ENCODE data around the gene CCL27. TPM values are rescaled to one million over a fixed set of nuclear protein-coding genes. Genes with fewer than 3 reads are reported as not detected.

CCL27 gene
- under 1 TPM in 1 of 2 experiments, not detected in 1; 0.23 TPM for total RNA-seq

- Mint-ChIP-seq H3K4me3 (no peak within 1 kb of the TSS), H3K9me3 (ENCODE audit: low read depth) (no peaks in the 10 kb centered on the region), H3K36me3 (ENCODE audit: low read depth) (peaks cover 6% of the 10 kb centered on the region), H3K27ac (peak within 1 kb of the TSS; percentile 61), H3K4me1 (peaks cover 33% of the 10 kb centered on the region), H3K27me3 (no peaks in the 10 kb centered on the region)
- no peak for ATAC-seq
- intact Hi-C loops (cut with DNase I, micrococcal nuclease): loop anchor here in 1 of 2 experiments (10.0 kb wide), 3 partner anchors 618 to 1152 kb away; partner anchors contain the start of genes HINT2, SPAG8, TESK1 and UBAP2
- ChIA-PET CTCF (interaction anchor here (1.0 to 3.1 kb wide), 7 partner anchors 8 to 38 kb away, joined by 3 to 23 read pairs (median 4); partner anchors contain the start of gene GALT), POLR2A (no interaction called here)
- no peak for DNase-seq
Measured at GRCh38 chr9:34662526-34663302, at the start of gene CCL27. Gene CCL27, minus strand, starts transcription at chr9:34662657. Its CDS starts 24 bp downstream, at chr9:34662633.

GRCh38 chr9:34712140-34712539, 49.7 kb upstream of the CCL27 start:
- no peak for ATAC-seq
- Mint-ChIP-seq H3K36me3 (ENCODE audit: low read depth) (no peaks in the 10 kb centered on the region), H3K9me3 (ENCODE audit: low read depth) (no peaks in the 10 kb centered on the region), H3K4me3 (no peak overlapping the region), H3K27ac (no peak overlapping the region), H3K27me3 (peaks cover 8% of the 10 kb centered on the region), H3K4me1 (no peaks in the 10 kb centered on the region)
- CTCF ChIA-PET: interaction anchor here (2.0 kb wide), 1 partner anchor 9 kb away, joined by 12 read pairs; no protein-coding TSS in a partner anchor
- POLR2A ChIA-PET: no interaction called here
- no peak for DNase-seq
- intact Hi-C loops (cut with DNase I, micrococcal nuclease): no loop called here

- Mint-ChIP-seq H3K27me3 (peaks cover 8% of the 10 kb centered on the region), H3K4me1 (no peaks in the 10 kb centered on the region), H3K36me3 (ENCODE audit: low read depth) (no peaks in the 10 kb centered on the region), H3K4me3 (no peak within 1 kb of the TSS), H3K27ac (no peak within 1 kb of the TSS), H3K9me3 (ENCODE audit: low read depth) (no peaks in the 10 kb centered on the region)
- CTCF ChIA-PET: interaction anchor here (0.8 to 2.4 kb wide), 2 partner anchors 9 to 12 kb away, joined by 3 to 7 read pairs; no protein-coding TSS in a partner anchor
- no peak for ATAC-seq
- no peak for DNase-seq
- POLR2A ChIA-PET: no interaction called here
- intact Hi-C loops (cut with DNase I, micrococcal nuclease): no loop called here
Measured at GRCh38 chr9:34710023-34710422, 47.6 kb upstream of the CCL27 start, which contains the start of gene CCL21. Gene CCL21, minus strand, starts transcription at chr9:34710136. Its CDS starts 70 bp downstream, at chr9:34710066.

- CTCF ChIA-PET: interaction anchor here (0.5 to 2.4 kb wide), 3 partner anchors 9 to 65 kb away, joined by 3 to 7 read pairs (median 3); no protein-coding TSS in a partner anchor
- ATAC-seq: no peak
- H3K27ac Mint-ChIP-seq: no peak overlapping the region
- H3K36me3 Mint-ChIP-seq (ENCODE audit: low read depth): no peaks in the 10 kb centered on the region
- POLR2A ChIA-PET: no interaction called here
- no peak overlapping the region for H3K4me3 Mint-ChIP-seq
- no peak for DNase-seq
- intact Hi-C loops (cut with DNase I, micrococcal nuclease): no loop called here
- no peaks in the 10 kb centered on the region for H3K4me1 Mint-ChIP-seq
- H3K27me3 Mint-ChIP-seq: peaks cover 5% of the 10 kb centered on the region
- H3K9me3 Mint-ChIP-seq (ENCODE audit: low read depth): no peaks in the 10 kb centered on the region
Measured at GRCh38 chr9:34709196-34709978, 46.9 kb upstream of the CCL27 start.

GRCh38 chr9:34707130-34707529, 44.7 kb upstream of the CCL27 start:
- Mint-ChIP-seq H3K36me3 (ENCODE audit: low read depth) (no peaks in the 10 kb centered on the region), H3K4me3 (no peak overlapping the region), H3K4me1 (peaks cover under 1% of the 10 kb centered on the region), H3K27ac (no peak overlapping the region), H3K27me3 (no peaks in the 10 kb centered on the region), H3K9me3 (ENCODE audit: low read depth) (no peaks in the 10 kb centered on the region)
- ChIA-PET CTCF (no interaction called here), POLR2A (no interaction called here)
- intact Hi-C loops (cut with DNase I, micrococcal nuclease): no loop called here
- no peak for ATAC-seq
- no peak for DNase-seq

- ATAC-seq (peak; percentile 85), DNase-seq (peak; percentile 91)
- ChIA-PET POLR2A (interaction anchor here (0.7 kb wide), 1 partner anchor 19 kb away, joined by 3 read pairs; no protein-coding TSS in a partner anchor), CTCF (interaction anchor here (0.5 to 5.2 kb wide), 42 partner anchors 10 to 870 kb away, joined by 3 to 26 read pairs (median 4); partner anchors contain the start of genes CCL19, ENHO, GALT and RPP25L)
- Mint-ChIP-seq H3K36me3 (ENCODE audit: low read depth) (no peaks in the 10 kb centered on the region), H3K27ac (peak overlapping the region; percentile 58), H3K4me3 (peak overlapping the region; percentile 72), H3K4me1 (peaks cover 7% of the 10 kb centered on the region), H3K9me3 (ENCODE audit: low read depth) (no peaks in the 10 kb centered on the region), H3K27me3 (peaks cover 8% of the 10 kb centered on the region)
- intact Hi-C loops (cut with DNase I, micrococcal nuclease): loop anchor here (1.0 to 5.0 kb wide), 8 partner anchors 18 to 394 kb away; partner anchors contain the start of genes RPP25L (in 2 of the 2), DNAJB5 (in 1 of the 2), GALT (in 1 of the 2) and PIGO (in 1 of the 2)
Measured at GRCh38 chr9:34701769-34702736, 39.6 kb upstream of the CCL27 start.

- Mint-ChIP-seq H3K27ac (no peak overlapping the region), H3K27me3 (peaks cover 8% of the 10 kb centered on the region), H3K9me3 (ENCODE audit: low read depth) (no peaks in the 10 kb centered on the region), H3K4me3 (peak overlapping the region; percentile 72), H3K4me1 (peaks cover 7% of the 10 kb centered on the region), H3K36me3 (ENCODE audit: low read depth) (no peaks in the 10 kb centered on the region)
- peak; percentile 89 for DNase-seq
- intact Hi-C loops (cut with DNase I, micrococcal nuclease): loop anchor here (1.0 to 5.0 kb wide), 4 partner anchors 17 to 286 kb away; partner anchors contain the start of genes DNAJB5 (in 1 of the 2), GALT (in 1 of the 2) and RPP25L (in 1 of the 2)
- POLR2A ChIA-PET: interaction anchor here (0.6 kb wide), 1 partner anchor 324 kb away, joined by 3 read pairs; no protein-coding TSS in a partner anchor
- ATAC-seq: peak; percentile 90
- CTCF ChIA-PET: interaction anchor here (0.5 to 5.2 kb wide), 20 partner anchors 9 to 871 kb away, joined by 3 to 26 read pairs (median 4); partner anchors contain the start of genes CCL19, CCL21, CCL27 and GALT
Measured at GRCh38 chr9:34701023-34701768, 38.7 kb upstream of the CCL27 start.

GRCh38 chr9:34694811-34695210, 32.4 kb upstream of the CCL27 start:
- POLR2A ChIA-PET: interaction anchor here (0.6 kb wide), 1 partner anchor 430 kb away, joined by 4 read pairs; no protein-coding TSS in a partner anchor
- intact Hi-C loops (cut with DNase I, micrococcal nuclease): no loop called here
- CTCF ChIA-PET: interaction anchor here (0.5 to 1.2 kb wide), 3 partner anchors 10 to 1897 kb away, joined by 3 read pairs; no protein-coding TSS in a partner anchor

GRCh38 chr9:34693560-34693959, 31.1 kb upstream of the CCL27 start:
- no peaks in the 10 kb centered on the region for H3K27me3 Mint-ChIP-seq
- H3K9me3 Mint-ChIP-seq (ENCODE audit: low read depth): no peaks in the 10 kb centered on the region
- H3K27ac Mint-ChIP-seq: no peak overlapping the region
- no peaks in the 10 kb centered on the region for H3K4me1 Mint-ChIP-seq
- intact Hi-C loops (cut with DNase I, micrococcal nuclease): no loop called here
- POLR2A ChIA-PET: no interaction called here
- H3K4me3 Mint-ChIP-seq: no peak overlapping the region
- DNase-seq (no peak), ATAC-seq (no peak)
- CTCF ChIA-PET: interaction anchor here (0.6 to 4.0 kb wide), 3 partner anchors 8 to 923 kb away, joined by 3 to 25 read pairs (median 3); no protein-coding TSS in a partner anchor
- no peaks in the 10 kb centered on the region for H3K36me3 Mint-ChIP-seq (ENCODE audit: low read depth)

More at GRCh38 chr9:34694811-34695210, 32.4 kb upstream of the CCL27 start:
- DNase-seq: no peak
- Mint-ChIP-seq H3K4me1 (no peaks in the 10 kb centered on the region), H3K27me3 (peaks cover under 1% of the 10 kb centered on the region), H3K9me3 (ENCODE audit: low read depth) (no peaks in the 10 kb centered on the region), H3K4me3 (no peak overlapping the region), H3K36me3 (ENCODE audit: low read depth) (no peaks in the 10 kb centered on the region), H3K27ac (no peak overlapping the region)
- no peak for ATAC-seq

All from activated CD4-positive, alpha-beta T cell treated with anti-CD3 and anti-CD28 coated beads for 36 hours (primary cell).